ENCODE data around the gene CCNL2. TPM values are rescaled to one million over a fixed set of nuclear protein-coding genes. Genes with fewer than 3 reads are reported as not detected.
A peak's percentile ranks its signal among the peaks of the same experiment; 100 is the strongest.

Gene CCNL2
- total and polyA plus RNA-seq, 2 donors (not counting 1 experiment from before 2014, with no cell fraction given): 263 to 347 TPM

GRCh38 chr1:1430114-1430982, 31.2 kb upstream of the CCNL2 start:
- H3K4me1 Mint-ChIP-seq: peaks cover 9% of the 10 kb centered on the region
- Histone ChIP-seq H4K20me1 (ENCODE audit: control insufficient read depth, insufficient read depth, low read length, poor library complexity, severe bottlenecking) (no peaks in the 10 kb centered on the region), H3K27me3 (replicated peaks in 1 of 4; ENCODE audit: control extremely low read depth in 1 of 4, control insufficient read depth in 3 of 4, insufficient read depth in 4 of 4, low read length in 3 of 4) (peaks cover 0 to 56% (median 18%) of the 10 kb centered on the region in 4 experiments), H3K36me3 (replicated peaks in 1 of 2; ENCODE audit: control extremely low read depth in 1 of 2, control insufficient read depth in 1 of 2, extremely low read depth in 1 of 2, insufficient read depth in 2 of 2, low read length in 1 of 2) (no peaks in the 10 kb centered on the region), H2AFZ (ENCODE audit: insufficient read depth, low read depth, low read length, poor library complexity, severe bottlenecking) (no peak overlapping the region), H3K9me3 (ENCODE audit: control extremely low read depth in 1 of 3, control insufficient read depth in 2 of 3, insufficient read depth in 1 of 3, low read length in 2 of 3) (peaks cover 0 to 26% (median 0%) of the 10 kb centered on the region in 3 donors), H3K79me2 (ENCODE audit: control insufficient read depth, insufficient read depth, low read length) (no peaks in the 10 kb centered on the region), H3K9ac (ENCODE audit: low read length) (no peak overlapping the region), H3K4me3 (ENCODE audit: control extremely low read depth in 1 of 5, extremely low read depth in 1 of 5, insufficient read depth in 1 of 5, low read depth in 2 of 5, low read length in 4 of 5) (no peak overlapping the region), H3K4me2 (replicated peaks; ENCODE audit: low read depth, low read length, poor library complexity, severe bottlenecking) (no peak overlapping the region), H3K4me1 (ENCODE audit: control insufficient read depth in 2 of 2, insufficient read depth in 2 of 2, low read length in 2 of 2) (peaks cover 22 to 27% of the 10 kb centered on the region in 2 donors), H3K27ac (ENCODE audit: low read length in 2 of 2) (no peak overlapping the region)
- intact Hi-C loops (cut with micrococcal nuclease): no loop called here
- H3K9me3 Mint-ChIP-seq (ENCODE audit: insufficient read depth): no peaks in the 10 kb centered on the region
- POLR2A ChIA-PET: no interaction called here
- CTCF ChIA-PET: interaction anchor here (1.3 to 2.3 kb wide), 2 partner anchors 10 to 11 kb away, joined by 3 to 9 read pairs; no protein-coding TSS in a partner anchor
- DNase-seq: peak; percentile 16
- WGBS (ENCODE audit: insufficient coverage): 74% methylated on average over 20 of the region's 35 CpGs
- no peak overlapping the region for H3K4me3 Mint-ChIP-seq
- peaks cover 29% of the 10 kb centered on the region for H3K27me3 Mint-ChIP-seq
- no peak for ATAC-seq (ENCODE audit: low read depth)
- TF ChIP-seq CTCF (IDR thresholded peaks at IDR 0.05) (no peak), EZH2 (IDR thresholded peaks at IDR 0.05; ENCODE audit: borderline replicate concordance, insufficient read depth, low read depth, low read length, poor library complexity, severe bottlenecking) (no peak)
- H3K27ac Mint-ChIP-seq: no peak overlapping the region

- peaks cover 29% of the 10 kb centered on the region for H3K27me3 Mint-ChIP-seq
- Histone ChIP-seq H3K36me3 (replicated peaks in 1 of 2; ENCODE audit: control extremely low read depth in 1 of 2, control insufficient read depth in 1 of 2, extremely low read depth in 1 of 2, insufficient read depth in 2 of 2, low read length in 1 of 2) (no peaks in the 10 kb centered on the region), H3K9ac (ENCODE audit: low read length) (no peak overlapping the region), H3K27me3 (replicated peaks in 1 of 4; ENCODE audit: control extremely low read depth in 1 of 4, control insufficient read depth in 3 of 4, insufficient read depth in 4 of 4, low read length in 3 of 4) (peaks cover 0 to 49% (median 13%) of the 10 kb centered on the region in 4 experiments), H3K4me3 (ENCODE audit: control extremely low read depth in 1 of 5, extremely low read depth in 1 of 5, insufficient read depth in 1 of 5, low read depth in 2 of 5, low read length in 4 of 5) (no peak overlapping the region), H2AFZ (ENCODE audit: insufficient read depth, low read depth, low read length, poor library complexity, severe bottlenecking) (no peak overlapping the region), H3K4me2 (replicated peaks; ENCODE audit: low read depth, low read length, poor library complexity, severe bottlenecking) (no peak overlapping the region), H3K4me1 (ENCODE audit: control insufficient read depth in 2 of 2, insufficient read depth in 2 of 2, low read length in 2 of 2) (peaks cover 15 to 20% of the 10 kb centered on the region in 2 donors), H4K20me1 (ENCODE audit: control insufficient read depth, insufficient read depth, low read length, poor library complexity, severe bottlenecking) (no peaks in the 10 kb centered on the region), H3K79me2 (ENCODE audit: control insufficient read depth, insufficient read depth, low read length) (no peaks in the 10 kb centered on the region), H3K9me3 (ENCODE audit: control extremely low read depth in 1 of 3, control insufficient read depth in 2 of 3, insufficient read depth in 1 of 3, low read length in 2 of 3) (peaks cover 0 to 19% (median 0%) of the 10 kb centered on the region in 3 donors), H3K27ac (ENCODE audit: low read length in 2 of 2) (no peak overlapping the region)
- no peak overlapping the region for H3K27ac Mint-ChIP-seq
- ATAC-seq (ENCODE audit: low read depth): no peak
- H3K4me1 Mint-ChIP-seq: peaks cover 3% of the 10 kb centered on the region
- WGBS (ENCODE audit: insufficient coverage): 95% methylated on average over 6 of the region's 6 CpGs
- intact Hi-C loops (cut with micrococcal nuclease): no loop called here
- peak; percentile 16 for DNase-seq
- no peak for TF ChIP-seq EZH2 (IDR thresholded peaks at IDR 0.05; ENCODE audit: borderline replicate concordance, insufficient read depth, low read depth, low read length, poor library complexity, severe bottlenecking)
- no peak for TF ChIP-seq CTCF (IDR thresholded peaks at IDR 0.05)
- H3K4me3 Mint-ChIP-seq: no peak overlapping the region
- H3K9me3 Mint-ChIP-seq (ENCODE audit: insufficient read depth): no peaks in the 10 kb centered on the region
- POLR2A ChIA-PET: no interaction called here
- CTCF ChIA-PET: interaction anchor here (2.3 kb wide), 1 partner anchor 11 kb away, joined by 9 read pairs; no protein-coding TSS in a partner anchor
Observed at GRCh38 chr1:1429671-1430073, 30.5 kb upstream of the CCNL2 start.
